Spleen (tissue), 7 donors: ENCODE results near the gene LSAMP.

ENCODE experiments used
- POLR2A ChIP-seq, 3 donors: fragments of 450-650 bp; IDR thresholded peaks; one replicate each; pipeline ENCODE4 v1.5.1; 2017; ENCODE audit warnings: antibody characterized with exemption in 3 of 3, mild to moderate bottlenecking in 1 of 3
- TF ChIP-seq, protein P1 (sequence below), 11 experiments: fragments of 200-600 bp in 7 of 11; fragments of 450-650 bp in 4 of 11; sonication (generic) in 4 of 11; IDR thresholded peaks in 8 of 11; conservative IDR thresholded peaks in 3 of 11; 1 replicate in 7 of 11; 2 replicates in 4 of 11; pipeline versions ENCODE4 v1.4.0 to v1.8.0; 2016 to 2021; ENCODE audit warnings: antibody characterized with exemption in 11 of 11, inconsistent platforms in 4 of 11, mild to moderate bottlenecking in 1 of 11
- donor health status: DM: no; HTN: no; CAD: no; lungs with moderate emphysema.
- donor health status: DM: no; HTN: no; CAD: no.
- donor health status: DM: no; HTN: no; CAD: no.

DNA sequence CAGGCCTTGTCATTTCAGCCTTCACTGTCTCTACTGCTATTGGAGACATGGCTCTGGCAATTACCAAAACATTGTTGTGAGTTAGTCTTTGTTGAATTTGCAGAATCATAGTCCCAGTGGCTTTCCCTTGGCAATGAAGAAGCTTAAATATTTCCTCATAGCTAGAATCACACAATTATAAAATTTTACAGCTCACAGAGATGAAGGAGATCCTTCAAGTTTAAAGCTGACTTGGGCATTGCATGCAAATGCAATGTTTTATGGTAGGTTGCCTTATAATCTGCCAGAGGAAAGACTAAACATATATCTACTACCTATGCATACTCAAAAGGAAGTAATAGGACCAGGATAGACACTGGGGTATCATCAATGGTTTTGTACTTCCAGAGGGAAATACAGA lies 90.9 kb downstream of the LSAMP start:
- TF ChIP-seq, protein P1, sequence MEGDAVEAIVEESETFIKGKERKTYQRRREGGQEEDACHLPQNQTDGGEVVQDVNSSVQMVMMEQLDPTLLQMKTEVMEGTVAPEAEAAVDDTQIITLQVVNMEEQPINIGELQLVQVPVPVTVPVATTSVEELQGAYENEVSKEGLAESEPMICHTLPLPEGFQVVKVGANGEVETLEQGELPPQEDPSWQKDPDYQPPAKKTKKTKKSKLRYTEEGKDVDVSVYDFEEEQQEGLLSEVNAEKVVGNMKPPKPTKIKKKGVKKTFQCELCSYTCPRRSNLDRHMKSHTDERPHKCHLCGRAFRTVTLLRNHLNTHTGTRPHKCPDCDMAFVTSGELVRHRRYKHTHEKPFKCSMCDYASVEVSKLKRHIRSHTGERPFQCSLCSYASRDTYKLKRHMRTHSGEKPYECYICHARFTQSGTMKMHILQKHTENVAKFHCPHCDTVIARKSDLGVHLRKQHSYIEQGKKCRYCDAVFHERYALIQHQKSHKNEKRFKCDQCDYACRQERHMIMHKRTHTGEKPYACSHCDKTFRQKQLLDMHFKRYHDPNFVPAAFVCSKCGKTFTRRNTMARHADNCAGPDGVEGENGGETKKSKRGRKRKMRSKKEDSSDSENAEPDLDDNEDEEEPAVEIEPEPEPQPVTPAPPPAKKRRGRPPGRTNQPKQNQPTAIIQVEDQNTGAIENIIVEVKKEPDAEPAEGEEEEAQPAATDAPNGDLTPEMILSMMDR (IDR thresholded peaks at IDR 0.05 in 8 of 11, conservative IDR thresholded peaks at IDR 0.05 in 3 of 11), result no peak
- no peak for TF ChIP-seq POLR2A (IDR thresholded peaks at IDR 0.05)
